ENCODE data around the gene MTHFD2.

The MTHFD2 gene

DNA sequence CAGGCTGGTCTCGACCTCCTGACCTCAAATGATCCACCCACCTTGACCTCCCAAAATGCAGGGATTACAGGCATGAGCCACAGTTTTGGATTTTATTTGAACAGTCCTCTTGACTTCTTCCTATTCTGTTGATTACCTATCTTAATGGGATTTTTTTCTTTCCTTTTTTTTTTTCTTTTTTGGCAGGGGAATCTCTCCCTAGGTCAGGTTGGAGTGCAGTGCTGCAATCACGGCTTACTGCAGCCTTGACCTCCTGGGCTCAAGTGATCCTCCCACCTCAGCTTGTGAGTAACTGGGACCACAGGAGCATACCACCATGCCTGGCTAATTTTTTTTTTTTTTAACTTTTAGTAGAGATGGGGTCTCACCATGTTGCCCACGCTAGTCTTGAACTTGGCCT is 2.8 kb downstream of the MTHFD2 start:
- H3K36me3 ChIP-seq (ENCODE audit: low read depth) = peaks cover 71% of the 10 kb centered on the region
- no peak overlapping the region for H3K4me3 ChIP-seq (ENCODE audit: severe bottlenecking)
- TF ChIP-seq, protein P1, sequence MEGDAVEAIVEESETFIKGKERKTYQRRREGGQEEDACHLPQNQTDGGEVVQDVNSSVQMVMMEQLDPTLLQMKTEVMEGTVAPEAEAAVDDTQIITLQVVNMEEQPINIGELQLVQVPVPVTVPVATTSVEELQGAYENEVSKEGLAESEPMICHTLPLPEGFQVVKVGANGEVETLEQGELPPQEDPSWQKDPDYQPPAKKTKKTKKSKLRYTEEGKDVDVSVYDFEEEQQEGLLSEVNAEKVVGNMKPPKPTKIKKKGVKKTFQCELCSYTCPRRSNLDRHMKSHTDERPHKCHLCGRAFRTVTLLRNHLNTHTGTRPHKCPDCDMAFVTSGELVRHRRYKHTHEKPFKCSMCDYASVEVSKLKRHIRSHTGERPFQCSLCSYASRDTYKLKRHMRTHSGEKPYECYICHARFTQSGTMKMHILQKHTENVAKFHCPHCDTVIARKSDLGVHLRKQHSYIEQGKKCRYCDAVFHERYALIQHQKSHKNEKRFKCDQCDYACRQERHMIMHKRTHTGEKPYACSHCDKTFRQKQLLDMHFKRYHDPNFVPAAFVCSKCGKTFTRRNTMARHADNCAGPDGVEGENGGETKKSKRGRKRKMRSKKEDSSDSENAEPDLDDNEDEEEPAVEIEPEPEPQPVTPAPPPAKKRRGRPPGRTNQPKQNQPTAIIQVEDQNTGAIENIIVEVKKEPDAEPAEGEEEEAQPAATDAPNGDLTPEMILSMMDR (IDR thresholded peaks at IDR 0.05; ENCODE audit: poor library complexity, severe bottlenecking) = no peak
- no peaks in the 10 kb centered on the region for H3K27me3 ChIP-seq (ENCODE audit: insufficient read depth, poor library complexity, severe bottlenecking)
- H3K9me3 ChIP-seq (ENCODE audit: severe bottlenecking) = no peaks in the 10 kb centered on the region
- DNase-seq (ENCODE audit: low spot score) (no peak), ATAC-seq (ENCODE audit: low read depth) (no peak)
- H3K4me1 ChIP-seq (ENCODE audit: insufficient read depth, poor library complexity, severe bottlenecking) = peaks cover 50% of the 10 kb centered on the region
- H3K27ac ChIP-seq (ENCODE audit: poor library complexity, severe bottlenecking) = no peak overlapping the region

DNA sequence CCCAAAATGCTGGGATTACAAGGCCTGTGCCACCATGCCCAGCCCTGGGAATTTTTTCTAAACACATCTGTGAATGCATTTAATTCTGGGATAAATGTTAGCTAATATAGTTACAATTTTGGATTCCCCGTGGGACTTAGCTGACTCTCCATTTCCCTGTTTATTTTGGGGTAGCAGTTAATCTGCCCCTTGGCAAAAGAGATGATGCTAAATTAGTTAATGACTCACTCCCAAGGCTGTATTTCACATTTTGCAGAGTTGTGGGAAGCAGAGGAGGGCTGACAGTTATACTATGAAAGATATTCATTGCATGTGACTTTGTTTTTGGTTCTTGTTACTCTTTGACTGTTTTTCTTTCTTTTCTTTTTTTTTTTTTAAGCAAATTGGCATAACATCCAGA is 3.2 kb downstream of the MTHFD2 start:
- ATAC-seq (ENCODE audit: low read depth) = no peak
- TF ChIP-seq, protein P1 (IDR thresholded peaks at IDR 0.05; ENCODE audit: poor library complexity, severe bottlenecking) = no peak
- Histone ChIP-seq H3K9me3 (ENCODE audit: severe bottlenecking) (no peaks in the 10 kb centered on the region), H3K36me3 (ENCODE audit: low read depth) (peaks cover 75% of the 10 kb centered on the region), H3K4me1 (ENCODE audit: insufficient read depth, poor library complexity, severe bottlenecking) (peaks cover 54% of the 10 kb centered on the region), H3K4me3 (ENCODE audit: severe bottlenecking) (no peak overlapping the region), H3K27me3 (ENCODE audit: insufficient read depth, poor library complexity, severe bottlenecking) (no peaks in the 10 kb centered on the region), H3K27ac (ENCODE audit: poor library complexity, severe bottlenecking) (no peak overlapping the region)
- no peak for DNase-seq (ENCODE audit: low spot score)

DNA sequence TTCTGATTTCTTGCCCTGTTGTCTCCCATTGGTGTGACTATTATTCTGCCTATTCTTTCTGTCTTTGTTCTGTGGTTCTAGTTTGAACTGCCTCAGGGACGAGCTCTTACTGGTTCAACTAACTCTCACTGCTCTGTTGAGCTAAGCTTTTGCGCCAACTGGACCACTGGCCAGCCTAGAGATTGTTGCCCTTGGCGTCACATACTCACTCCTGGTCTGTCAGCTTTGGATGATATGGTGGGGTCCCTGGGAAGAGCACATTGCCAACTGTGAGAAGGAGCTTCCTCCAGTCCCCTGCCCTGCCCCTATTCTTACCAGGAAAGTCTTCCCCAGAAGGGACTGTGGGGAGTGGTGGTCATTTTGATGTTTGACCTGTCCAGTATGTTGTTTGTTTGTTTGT is 6.0 kb downstream of the MTHFD2 start:
- TF ChIP-seq, protein P1 (IDR thresholded peaks at IDR 0.05; ENCODE audit: poor library complexity, severe bottlenecking) = no peak
- DNase-seq (ENCODE audit: low spot score) (no peak), ATAC-seq (ENCODE audit: low read depth) (no peak)
- H3K9me3 ChIP-seq (ENCODE audit: severe bottlenecking) = no peaks in the 10 kb centered on the region
- no peaks in the 10 kb centered on the region for H3K27me3 ChIP-seq (ENCODE audit: insufficient read depth, poor library complexity, severe bottlenecking)
- H3K27ac ChIP-seq (ENCODE audit: poor library complexity, severe bottlenecking) = peak overlapping the region; percentile 63
- peaks cover 49% of the 10 kb centered on the region for H3K4me1 ChIP-seq (ENCODE audit: insufficient read depth, poor library complexity, severe bottlenecking)
- H3K36me3 ChIP-seq (ENCODE audit: low read depth) = peaks cover 100% of the 10 kb centered on the region
- no peak overlapping the region for H3K4me3 ChIP-seq (ENCODE audit: severe bottlenecking)

DNA sequence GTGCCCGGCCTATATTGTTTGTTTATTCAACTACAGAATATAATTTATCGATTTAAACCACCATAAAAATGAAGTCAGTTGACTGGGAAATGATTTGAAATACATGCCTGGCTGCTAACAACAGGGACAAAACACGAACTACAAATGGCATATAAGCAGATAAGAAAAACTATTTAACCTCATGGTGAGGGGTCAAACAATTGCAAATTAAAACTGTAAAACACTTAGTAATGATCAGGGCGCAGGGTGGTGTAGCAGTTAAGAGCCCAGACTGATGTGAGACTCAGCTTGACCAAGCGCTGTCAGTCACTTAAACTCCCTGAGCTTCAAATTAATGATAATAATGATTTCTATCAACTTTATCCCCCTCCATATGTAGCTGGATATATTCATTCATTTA is 6.7 kb downstream of the MTHFD2 start:
- peak overlapping the region; percentile 63 for H3K27ac ChIP-seq (ENCODE audit: poor library complexity, severe bottlenecking)
- DNase-seq (ENCODE audit: low spot score) (no peak), ATAC-seq (ENCODE audit: low read depth) (peak; percentile 9; the same call in 1 of the 3 replicates)
- H3K27me3 ChIP-seq (ENCODE audit: insufficient read depth, poor library complexity, severe bottlenecking) = no peaks in the 10 kb centered on the region
- H3K4me3 ChIP-seq (ENCODE audit: severe bottlenecking) = no peak overlapping the region
- H3K4me1 ChIP-seq (ENCODE audit: insufficient read depth, poor library complexity, severe bottlenecking) = peaks cover 49% of the 10 kb centered on the region
- H3K9me3 ChIP-seq (ENCODE audit: severe bottlenecking) = no peaks in the 10 kb centered on the region
- peaks cover 100% of the 10 kb centered on the region for H3K36me3 ChIP-seq (ENCODE audit: low read depth)
- TF ChIP-seq, protein P1 (IDR thresholded peaks at IDR 0.05; ENCODE audit: poor library complexity, severe bottlenecking) = no peak

DNA sequence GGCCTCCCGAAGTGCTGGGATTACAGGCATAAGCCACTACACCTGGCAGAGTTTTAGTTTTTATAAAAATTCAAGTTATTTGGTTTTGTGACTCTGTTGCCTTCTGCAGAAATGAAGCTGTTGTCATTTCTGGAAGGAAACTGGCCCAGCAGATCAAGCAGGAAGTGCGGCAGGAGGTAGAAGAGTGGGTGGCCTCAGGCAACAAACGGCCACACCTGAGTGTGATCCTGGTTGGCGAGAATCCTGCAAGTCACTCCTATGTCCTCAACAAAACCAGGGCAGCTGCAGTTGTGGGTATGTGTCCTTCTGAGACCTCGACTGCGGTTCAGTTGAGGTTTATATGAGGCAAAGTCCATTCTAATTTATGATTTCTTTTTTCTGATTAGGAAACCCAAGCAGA is 7.2 kb downstream of the MTHFD2 start:
- TF ChIP-seq, protein P1 (IDR thresholded peaks at IDR 0.05; ENCODE audit: poor library complexity, severe bottlenecking) = no peak
- Histone ChIP-seq H3K4me1 (ENCODE audit: insufficient read depth, poor library complexity, severe bottlenecking) (peaks cover 44% of the 10 kb centered on the region), H3K27me3 (ENCODE audit: insufficient read depth, poor library complexity, severe bottlenecking) (no peaks in the 10 kb centered on the region), H3K36me3 (ENCODE audit: low read depth) (peaks cover 100% of the 10 kb centered on the region), H3K27ac (ENCODE audit: poor library complexity, severe bottlenecking) (peak overlapping the region; percentile 63), H3K9me3 (ENCODE audit: severe bottlenecking) (no peaks in the 10 kb centered on the region), H3K4me3 (ENCODE audit: severe bottlenecking) (no peak overlapping the region)
- ATAC-seq (ENCODE audit: low read depth) (peak; percentile 74), DNase-seq (ENCODE audit: low spot score) (no peak)

All from RWPE2 (cell line).